ENCODE data around the gene SAPCD1. TPM values are rescaled to one million over a fixed set of nuclear protein-coding genes. Genes with fewer than 3 reads are reported as not detected.

Gene SAPCD1
- total and polyA plus RNA-seq, 4 donors = 1.3 to 6.3 (median 3.1) TPM

GRCh38 chr6:31769684-31770371 lies 7.4 kb downstream of the SAPCD1 start:
- peaks cover 0 to 2% (median 0%) of the 10 kb centered on the region in 4 donors for H3K9me3 ChIP-seq (ENCODE audit: control insufficient read depth in 4 of 4, insufficient read depth in 3 of 4, low read length in 3 of 4)
- no peaks in the 10 kb centered on the region for H3K27me3 ChIP-seq (ENCODE audit: control insufficient read depth in 3 of 3, insufficient read depth in 3 of 3, low read length in 2 of 3)
- no peak overlapping the region for H3K27ac ChIP-seq (ENCODE audit: low read depth in 1 of 2, low read length in 1 of 2)
- 58% methylated on average over 12 of the region's 12 CpGs for WGBS, 2 donors
- H3K36me3 ChIP-seq (ENCODE audit: control insufficient read depth in 4 of 4, insufficient read depth in 4 of 4, low read length in 4 of 4) = no peaks in the 10 kb centered on the region
- H3K4me3 ChIP-seq = no peak overlapping the region
- peaks cover 0 to 6% (median 0%) of the 10 kb centered on the region in 5 donors for H3K4me1 ChIP-seq (ENCODE audit: control insufficient read depth in 5 of 5, insufficient read depth in 5 of 5, low read length in 5 of 5)
- DNase-seq (peak in 1 of 3 donors; percentile 35), ATAC-seq (ENCODE audit: insufficient read depth, low FRiP score) (peak; percentile 90)
- H3K9ac ChIP-seq (ENCODE audit: insufficient read depth in 1 of 2, low read length in 2 of 2) = no peak overlapping the region
- peak; percentile 63 for TF ChIP-seq CTCF (IDR thresholded peaks at IDR 0.05; ENCODE audit: control extremely low read depth, extremely low read depth)

- H3K4me3 ChIP-seq = no peak overlapping the region
- 80 to 84% methylated on average over 2 of the region's 2 CpGs for WGBS, 2 donors
- DNase-seq = no peak
- no peak overlapping the region for H3K9ac ChIP-seq (ENCODE audit: insufficient read depth in 1 of 2, low read length in 2 of 2)
- no peak for TF ChIP-seq CTCF (IDR thresholded peaks at IDR 0.05; ENCODE audit: control extremely low read depth, extremely low read depth)
- H3K27me3 ChIP-seq (ENCODE audit: control insufficient read depth in 3 of 3, insufficient read depth in 3 of 3, low read length in 2 of 3) = no peaks in the 10 kb centered on the region
- ATAC-seq (ENCODE audit: insufficient read depth, low FRiP score) = no peak
- H3K27ac ChIP-seq (ENCODE audit: low read depth in 1 of 2, low read length in 1 of 2) = no peak overlapping the region
- H3K9me3 ChIP-seq (ENCODE audit: control insufficient read depth in 4 of 4, insufficient read depth in 3 of 4, low read length in 3 of 4) = peaks cover 0 to 2% (median 0%) of the 10 kb centered on the region in 4 donors
- H3K36me3 ChIP-seq (ENCODE audit: control insufficient read depth in 4 of 4, insufficient read depth in 4 of 4, low read length in 4 of 4) = no peaks in the 10 kb centered on the region
- peaks cover 0 to 6% (median 0%) of the 10 kb centered on the region in 5 donors for H3K4me1 ChIP-seq (ENCODE audit: control insufficient read depth in 5 of 5, insufficient read depth in 5 of 5, low read length in 5 of 5)
Measured at GRCh38 chr6:31770860-31771259, 8.4 kb downstream of the SAPCD1 start.

DNA sequence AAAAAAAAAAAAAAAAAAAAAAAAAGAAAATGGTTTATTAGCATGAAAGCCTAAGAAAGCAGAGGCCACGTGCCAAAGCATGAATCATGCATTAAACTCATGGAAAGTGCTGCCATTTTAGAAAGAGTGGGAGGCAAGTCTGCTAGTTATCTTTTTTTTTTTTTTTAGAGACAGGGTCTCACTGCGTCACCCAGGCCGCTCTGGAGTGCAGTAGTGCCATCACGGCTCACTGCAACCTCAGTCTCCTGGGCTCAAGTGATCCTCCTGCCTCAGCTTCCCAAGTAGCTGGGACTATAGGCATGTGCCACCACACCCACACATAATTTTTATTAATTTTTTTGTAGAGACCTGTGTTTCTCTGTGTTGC lies 9.5 kb downstream of the SAPCD1 start:
- no peak overlapping the region for H3K9ac ChIP-seq (ENCODE audit: insufficient read depth in 1 of 2, low read length in 2 of 2)
- 73 to 85% methylated on average over 4 of the region's 4 CpGs for WGBS, 2 donors

More for the DNA sequence above, 9.5 kb downstream of the SAPCD1 start:
- Histone ChIP-seq H3K27ac (ENCODE audit: low read depth in 1 of 2, low read length in 1 of 2) (no peak overlapping the region), H3K4me3 (no peak overlapping the region), H3K36me3 (ENCODE audit: control insufficient read depth in 4 of 4, insufficient read depth in 4 of 4, low read length in 4 of 4) (no peaks in the 10 kb centered on the region), H3K27me3 (ENCODE audit: control insufficient read depth in 3 of 3, insufficient read depth in 3 of 3, low read length in 2 of 3) (no peaks in the 10 kb centered on the region), H3K4me1 (ENCODE audit: control insufficient read depth in 5 of 5, insufficient read depth in 5 of 5, low read length in 5 of 5) (peaks cover 0 to 7% (median 0%) of the 10 kb centered on the region in 5 donors), H3K9me3 (ENCODE audit: control insufficient read depth in 4 of 4, insufficient read depth in 3 of 4, low read length in 3 of 4) (peaks cover 0 to 2% (median 0%) of the 10 kb centered on the region in 4 donors)
- TF ChIP-seq CTCF (IDR thresholded peaks at IDR 0.05; ENCODE audit: control extremely low read depth, extremely low read depth) = no peak
- no peak for ATAC-seq (ENCODE audit: insufficient read depth, low FRiP score)
- DNase-seq = peak in 1 of 3 donors; percentile 20

Data from lung (tissue), 12 donors.